NCI-H526 treated with DMSO at 0.1 percent for 48 hours (cell line): Measurements from ENCODE around the gene TMEM120B.

ENCODE experiments used
- DNase-seq: peaks from one replicate; lab custom pipeline; 2025; lab: John Stamatoyannopoulos, UW

The TMEM120B gene

GRCh38 chr12:121804417-121805111 lies 92.0 kb downstream of the TMEM120B start:
- DNase-seq, result no peak

- DNase-seq, result no peak
Observed at GRCh38 chr12:121805171-121806008, 92.8 kb downstream of the TMEM120B start.

- DNase-seq, result no peak
Observed at GRCh38 chr12:121806009-121806545, 93.5 kb downstream of the TMEM120B start.

GRCh38 chr12:121806546-121807423 lies 94.2 kb downstream of the TMEM120B start:
- DNase-seq, result peak; percentile 71

- no peak for DNase-seq
Observed at GRCh38 chr12:121807642-121808347, 95.2 kb downstream of the TMEM120B start.

GRCh38 chr12:121808623-121809022 lies 96.1 kb downstream of the TMEM120B start:
- DNase-seq, result no peak

GRCh38 chr12:121809712-121810116 lies 97.2 kb downstream of the TMEM120B start:
- no peak for DNase-seq

GRCh38 chr12:121810234-121810817 lies 97.8 kb downstream of the TMEM120B start:
- no peak for DNase-seq

GRCh38 chr12:121810833-121811433 lies 98.4 kb downstream of the TMEM120B start:
- DNase-seq, result no peak

GRCh38 chr12:121811434-121812319 lies 99.1 kb downstream of the TMEM120B start:
- DNase-seq, result peak; percentile 33

- peak; percentile 33 for DNase-seq
Observed at GRCh38 chr12:121812320-121812871, 99.8 kb downstream of the TMEM120B start.

GRCh38 chr12:121812921-121813896 lies 100.7 kb downstream of the TMEM120B start:
- DNase-seq, result no peak

- DNase-seq, result no peak
Observed at GRCh38 chr12:121813951-121814350, 101.4 kb downstream of the TMEM120B start.

GRCh38 chr12:121814429-121815119 lies 102.0 kb downstream of the TMEM120B start:
- DNase-seq, result no peak

GRCh38 chr12:121815263-121815662 lies 102.7 kb downstream of the TMEM120B start:
- no peak for DNase-seq

- DNase-seq, result no peak
Observed at GRCh38 chr12:121816925-121817647, 104.5 kb downstream of the TMEM120B start.

GRCh38 chr12:121817648-121818043 lies 105.1 kb downstream of the TMEM120B start:
- no peak for DNase-seq
